ENCODE measurements around the gene TNIK.

DNA sequence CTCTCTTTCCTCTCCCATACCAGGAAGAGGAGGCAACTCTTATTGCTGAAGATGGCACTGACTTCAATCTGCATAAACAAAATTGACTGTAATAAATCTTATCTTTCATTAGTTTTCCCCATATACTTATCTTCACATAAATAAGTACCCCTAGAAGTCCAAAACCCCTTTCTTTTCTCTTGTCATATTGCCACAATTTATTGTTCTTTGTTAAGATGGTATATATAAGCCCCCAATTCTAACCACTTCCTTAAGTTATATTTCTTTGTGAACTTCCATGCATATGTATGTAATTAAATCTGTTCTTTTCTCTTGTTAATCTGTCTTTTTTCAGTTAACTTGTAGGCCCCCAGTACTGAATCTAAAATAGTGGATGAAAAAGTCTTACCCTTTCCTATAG lies 68.8 kb downstream of the TNIK start:
- TF ChIP-seq, protein P1, sequence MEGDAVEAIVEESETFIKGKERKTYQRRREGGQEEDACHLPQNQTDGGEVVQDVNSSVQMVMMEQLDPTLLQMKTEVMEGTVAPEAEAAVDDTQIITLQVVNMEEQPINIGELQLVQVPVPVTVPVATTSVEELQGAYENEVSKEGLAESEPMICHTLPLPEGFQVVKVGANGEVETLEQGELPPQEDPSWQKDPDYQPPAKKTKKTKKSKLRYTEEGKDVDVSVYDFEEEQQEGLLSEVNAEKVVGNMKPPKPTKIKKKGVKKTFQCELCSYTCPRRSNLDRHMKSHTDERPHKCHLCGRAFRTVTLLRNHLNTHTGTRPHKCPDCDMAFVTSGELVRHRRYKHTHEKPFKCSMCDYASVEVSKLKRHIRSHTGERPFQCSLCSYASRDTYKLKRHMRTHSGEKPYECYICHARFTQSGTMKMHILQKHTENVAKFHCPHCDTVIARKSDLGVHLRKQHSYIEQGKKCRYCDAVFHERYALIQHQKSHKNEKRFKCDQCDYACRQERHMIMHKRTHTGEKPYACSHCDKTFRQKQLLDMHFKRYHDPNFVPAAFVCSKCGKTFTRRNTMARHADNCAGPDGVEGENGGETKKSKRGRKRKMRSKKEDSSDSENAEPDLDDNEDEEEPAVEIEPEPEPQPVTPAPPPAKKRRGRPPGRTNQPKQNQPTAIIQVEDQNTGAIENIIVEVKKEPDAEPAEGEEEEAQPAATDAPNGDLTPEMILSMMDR (IDR thresholded peaks at IDR 0.05): no peak
- TF ChIP-seq POLR2A (IDR thresholded peaks at IDR 0.05): no peak

Measured in stomach (tissue), 4 donors.